OCI-LY7 (cell line): ENCODE measurements around the gene GPR132. TPM values are rescaled to one million over a fixed set of nuclear protein-coding genes. Genes with fewer than 3 reads are reported as not detected.

Source experiments
- BruUV-seq: library from RNA; stranded (reverse); fragments of 400-500 nt; replicated peaks from 2 replicates; lab custom pipeline; 2021; lab: Mats Ljungman, UMichigan
- CTCF ChIA-PET: fragments of 300-600 bp; sonication (Branson Sonifier 250); formaldehyde crosslinking; loops from one replicate; lab custom pipeline; 2022; ENCODE audit warnings: antibody characterized with exemption; ENCODE audit not compliant: unreplicated experiment; lab: Charles Lee
- POLR2A ChIA-PET: fragments of 300-600 bp; sonication (Branson Sonifier 250); formaldehyde crosslinking; loops from one replicate; lab custom pipeline; 2022; ENCODE audit warnings: antibody characterized with exemption; lab: Charles Lee
- DNase-seq: peaks from one replicate; pipeline ENCODE4 v3.0.0-alpha.2; 2015; ENCODE audit warnings: low spot score
- H2AFZ ChIP-seq: fragments of 200-600 bp; sonication (generic), shearing (Covaris generic); 2 replicates; pipeline ENCODE4 v1.6.1; 2014; ENCODE audit warnings: mild to moderate bottlenecking, antibody characterized with exemption, low read length, moderate library complexity
- H3K27ac ChIP-seq: fragments of 200-600 bp; sonication (generic); 2 replicates; pipeline ENCODE4 v1.5.1; 2014; ENCODE audit warnings: mixed run types, low read depth, mild to moderate bottlenecking, moderate library complexity, low read length, inconsistent platforms; ENCODE audit not compliant: poor library complexity, severe bottlenecking
- H3K36me3 ChIP-seq: fragments of 200-600 bp; sonication (generic); 2 replicates; pipeline ENCODE4 v1.6.1; 2014; ENCODE audit warnings: mild to moderate bottlenecking, antibody characterized with exemption, low read length, moderate library complexity, mixed read lengths; ENCODE audit not compliant: insufficient read depth
- H3K4me1 ChIP-seq: fragments of 200-600 bp; sonication (generic); 2 replicates; pipeline ENCODE4 v1.5.1; 2014; ENCODE audit warnings: mild to moderate bottlenecking, low read length; ENCODE audit not compliant: insufficient read depth, poor library complexity, severe bottlenecking
- H3K4me2 ChIP-seq: fragments of 200-600 bp; sonication (generic); 2 replicates; pipeline ENCODE4 v1.6.1; 2014; ENCODE audit warnings: mild to moderate bottlenecking, low read length
- H3K4me3 ChIP-seq: fragments of 200-600 bp; sonication (generic); 2 replicates; pipeline ENCODE4 v1.5.1; 2014; ENCODE audit warnings: mild to moderate bottlenecking, low read depth, low read length; ENCODE audit not compliant: poor library complexity, severe bottlenecking
- H3K79me2 ChIP-seq: fragments of 200-600 bp; sonication (generic); 2 replicates; pipeline ENCODE4 v1.6.1; 2016; ENCODE audit warnings: low read depth, mild to moderate bottlenecking, low read length, moderate library complexity, mixed read lengths; ENCODE audit not compliant: insufficient read depth
- H3K9me2 ChIP-seq: fragments of 200-600 bp; sonication (generic); 2 replicates; pipeline ENCODE4 v1.6.1; 2016; ENCODE audit warnings: mild to moderate bottlenecking, low read length, mixed read lengths; ENCODE audit not compliant: insufficient read depth
- H3K9me3 ChIP-seq: fragments of 200-600 bp; sonication (generic); 2 replicates; pipeline ENCODE4 v1.6.1; 2014; ENCODE audit warnings: mild to moderate bottlenecking, mixed run types, low read length, mixed read lengths
- H4K20me1 ChIP-seq: fragments of 200-600 bp; sonication (generic); 2 replicates; pipeline ENCODE4 v1.6.1; 2014; ENCODE audit warnings: mild to moderate bottlenecking, antibody characterized with exemption, low read length, moderate library complexity, mixed read lengths; ENCODE audit not compliant: insufficient read depth
- CTCF ChIP-seq: fragments of 200-600 bp; sonication (generic); conservative IDR thresholded peaks from 2 replicates; pipeline ENCODE4 v1.5.1; 2014; ENCODE audit warnings: mild to moderate bottlenecking, antibody characterized with exemption, low read length, moderate library complexity, mixed read lengths
- EZH2phosphoT487 ChIP-seq: fragments of 200-600 bp; sonication (generic); IDR thresholded peaks from 2 replicates; pipeline ENCODE4 v1.6.1; 2018; ENCODE audit warnings: low read depth, borderline replicate concordance, mild to moderate bottlenecking, mixed run types, antibody characterized with exemption, low read length, moderate library complexity, mixed read lengths
- intact Hi-C: fragments of 100-400 bp; cut with micrococcal nuclease; formaldehyde crosslinking; loops from one replicate; pipeline ENCODE4 v1.10.0; 2022; ENCODE audit not compliant: unreplicated experiment
- total RNA-seq, 2 experiments: library from RNA; depleted of rRNA in 1 of 2; stranded (reverse); fragments of >200 nt in 1 of 2; shearing (Covaris generic) in 1 of 2; gene quantifications; 2 replicates each; pipeline ENCODE4 v1.2.3, GENCODE V29; 2014 to 2022

The GPR132 gene
- total RNA-seq, 2 experiments from 2014 or later, result 1.0 to 3.0 TPM

GRCh38 chr14:105087963-105088811 lies 23.0 kb upstream of the GPR132 start:
- Histone ChIP-seq H3K79me2 (no peaks in the 10 kb centered on the region), H4K20me1 (no peaks in the 10 kb centered on the region), H3K9me2 (no peaks in the 10 kb centered on the region), H3K4me1 (no peaks in the 10 kb centered on the region), H3K36me3 (no peaks in the 10 kb centered on the region), H3K4me3 (no peak overlapping the region), H3K27ac (no peak overlapping the region), H3K4me2 (no peak overlapping the region), H2AFZ (no peak overlapping the region), H3K9me3 (no peaks in the 10 kb centered on the region)
- intact Hi-C loops, result loop anchor here (2.0 kb wide), 1 partner anchor 111 kb away; no protein-coding TSS in a partner anchor
- TF ChIP-seq CTCF (no peak), EZH2phosphoT487 (no peak)
- DNase-seq, result no peak
- CTCF ChIA-PET, result no interaction called here
- POLR2A ChIA-PET, result no interaction called here
- no TSS peak for BruUV-seq

- Histone ChIP-seq H3K4me2 (peak overlapping the region; percentile 44; the same call in 1 of the 2 replicates), H4K20me1 (no peaks in the 10 kb centered on the region), H3K4me1 (no peaks in the 10 kb centered on the region), H3K79me2 (no peaks in the 10 kb centered on the region), H3K4me3 (peak overlapping the region; percentile 47), H3K27ac (no peak overlapping the region), H3K9me2 (no peaks in the 10 kb centered on the region), H2AFZ (peak overlapping the region; percentile 70), H3K36me3 (no peaks in the 10 kb centered on the region), H3K9me3 (no peaks in the 10 kb centered on the region)
- TF ChIP-seq CTCF, result no peak
- no peak for TF ChIP-seq EZH2phosphoT487
- ChIA-PET CTCF (interaction anchor here (1.5 kb wide), 1 partner anchor 89 kb away, joined by 3 read pairs; no protein-coding TSS in a partner anchor), POLR2A (no interaction called here)
- DNase-seq, result no peak
- intact Hi-C loops, result loop anchor here (2.0 kb wide), 1 partner anchor 111 kb away; no protein-coding TSS in a partner anchor
- no TSS peak for BruUV-seq
These were observed 22.2 kb upstream of the GPR132 start for GRCh38 chr14:105087308-105087962.
